ENCODE data around the gene GPC6.

GPC6 gene

GRCh38 chr13:94176561-94176960, 950.0 kb downstream of the GPC6 start:
- H3K27ac Mint-ChIP-seq: no peak overlapping the region
- no peaks in the 10 kb centered on the region for H3K36me3 Mint-ChIP-seq
- DNase-seq (ENCODE audit: low spot score in 2 of 2) (no peak), ATAC-seq (no peak)
- no peaks in the 10 kb centered on the region for H3K4me1 Mint-ChIP-seq
- no peak overlapping the region for H3K4me3 Mint-ChIP-seq
- no peaks in the 10 kb centered on the region for H3K9me3 Mint-ChIP-seq

GRCh38 chr13:94177041-94177440, 950.4 kb downstream of the GPC6 start:
- no peak overlapping the region for H3K27ac Mint-ChIP-seq
- no peak for DNase-seq (ENCODE audit: low spot score in 2 of 2)
- ATAC-seq: no peak
- no peaks in the 10 kb centered on the region for H3K9me3 Mint-ChIP-seq
- H3K36me3 Mint-ChIP-seq: no peaks in the 10 kb centered on the region
- H3K4me1 Mint-ChIP-seq: no peaks in the 10 kb centered on the region
- no peak overlapping the region for H3K4me3 Mint-ChIP-seq

GRCh38 chr13:94178625-94179244, 952.1 kb downstream of the GPC6 start:
- ATAC-seq: no peak
- Mint-ChIP-seq H3K9me3 (no peaks in the 10 kb centered on the region), H3K4me3 (no peak overlapping the region), H3K36me3 (no peaks in the 10 kb centered on the region), H3K27ac (no peak overlapping the region), H3K4me1 (no peaks in the 10 kb centered on the region)
- no peak for DNase-seq (ENCODE audit: low spot score in 2 of 2)

- no peak overlapping the region for H3K27ac Mint-ChIP-seq
- ATAC-seq (no peak), DNase-seq (ENCODE audit: low spot score in 2 of 2) (no peak)
- H3K4me1 Mint-ChIP-seq: no peaks in the 10 kb centered on the region
- no peaks in the 10 kb centered on the region for H3K36me3 Mint-ChIP-seq
- no peaks in the 10 kb centered on the region for H3K9me3 Mint-ChIP-seq
- no peak overlapping the region for H3K4me3 Mint-ChIP-seq
Measured at GRCh38 chr13:94181461-94182107, 955.0 kb downstream of the GPC6 start.

DNA sequence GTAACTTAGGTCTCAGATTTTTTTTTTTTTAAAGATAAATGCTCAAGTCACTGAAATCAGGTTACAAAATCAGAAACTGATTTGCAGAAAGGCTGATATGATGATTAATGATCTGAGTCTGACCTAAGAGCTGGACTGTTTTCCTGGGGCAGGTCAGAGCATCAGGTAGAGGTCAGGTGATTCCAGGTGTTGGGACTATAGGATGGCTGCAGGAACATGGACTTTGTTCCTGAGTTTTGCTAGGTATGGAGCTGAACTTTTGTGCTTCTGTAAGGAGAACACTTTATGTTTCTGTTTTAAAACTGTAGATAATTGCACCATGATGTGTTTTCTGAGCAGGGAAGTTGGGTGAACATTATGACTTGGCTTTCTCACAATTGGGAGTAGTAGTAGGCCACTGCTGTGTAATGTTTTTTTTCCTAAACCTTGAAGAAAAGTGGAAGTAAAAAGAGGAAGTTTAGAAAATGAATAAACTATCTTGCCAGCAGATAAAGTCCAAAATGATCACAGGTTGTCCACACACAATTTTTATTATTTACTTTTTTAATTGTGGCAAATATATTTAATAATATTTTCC, 955.7 kb downstream of the GPC6 start:
- no peaks in the 10 kb centered on the region for H3K9me3 Mint-ChIP-seq
- ATAC-seq (no peak), DNase-seq (ENCODE audit: low spot score in 2 of 2) (no peak)
- H3K27ac Mint-ChIP-seq: no peak overlapping the region
- no peaks in the 10 kb centered on the region for H3K36me3 Mint-ChIP-seq
- no peak overlapping the region for H3K4me3 Mint-ChIP-seq
- no peaks in the 10 kb centered on the region for H3K4me1 Mint-ChIP-seq

- ATAC-seq (no peak), DNase-seq (ENCODE audit: low spot score in 2 of 2) (no peak)
Measured at GRCh38 chr13:94186470-94186869, 959.9 kb downstream of the GPC6 start.

DNA sequence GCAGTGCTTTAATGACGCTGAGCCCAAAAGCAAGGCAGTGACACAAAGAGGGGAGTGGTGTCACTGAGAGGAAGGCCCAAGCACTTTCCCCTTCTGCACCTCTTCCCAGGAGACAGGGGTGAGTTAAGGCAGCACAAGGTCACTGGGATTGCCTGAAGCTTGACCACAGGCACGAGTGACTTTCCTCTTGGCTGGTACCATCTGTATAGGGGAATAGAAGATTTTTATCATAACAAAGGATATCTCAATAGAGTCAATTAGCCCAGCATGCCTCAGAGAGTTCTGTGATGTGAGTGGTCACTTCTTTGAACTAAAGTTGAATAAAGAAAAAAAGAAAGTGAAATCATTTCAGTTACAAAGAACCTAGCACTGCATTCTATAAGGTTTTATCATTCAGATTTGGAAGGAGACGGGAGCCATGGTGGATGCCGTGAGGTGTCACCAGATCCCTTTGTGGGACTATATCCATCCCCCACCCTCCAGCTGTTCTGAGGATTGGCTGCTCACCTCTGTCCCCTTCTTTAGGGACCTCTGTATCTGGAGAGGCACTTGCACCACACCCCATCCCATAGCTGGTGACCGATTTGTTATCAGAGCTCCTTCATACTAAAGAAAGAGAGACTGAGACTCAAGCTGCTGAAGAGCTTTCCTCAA, 961.7 kb downstream of the GPC6 start:
- ATAC-seq (no peak), DNase-seq (ENCODE audit: low spot score in 2 of 2) (no peak)
- no peaks in the 10 kb centered on the region for H3K36me3 Mint-ChIP-seq
- H3K4me1 Mint-ChIP-seq: no peaks in the 10 kb centered on the region
- H3K4me3 Mint-ChIP-seq: no peak overlapping the region
- no peak overlapping the region for H3K27ac Mint-ChIP-seq
- no peaks in the 10 kb centered on the region for H3K9me3 Mint-ChIP-seq

More at GRCh38 chr13:94186470-94186869, 959.9 kb downstream of the GPC6 start:
- Mint-ChIP-seq H3K36me3 (no peaks in the 10 kb centered on the region), H3K4me3 (no peak overlapping the region), H3K9me3 (no peaks in the 10 kb centered on the region), H3K4me1 (no peaks in the 10 kb centered on the region), H3K27ac (no peak overlapping the region)

- DNase-seq (ENCODE audit: low spot score in 2 of 2) (peak in 1 of 2 donors; percentile 53), ATAC-seq (peak; percentile 36)
- Mint-ChIP-seq H3K4me3 (no peak overlapping the region), H3K4me1 (no peaks in the 10 kb centered on the region), H3K36me3 (no peaks in the 10 kb centered on the region), H3K27ac (no peak overlapping the region), H3K9me3 (no peaks in the 10 kb centered on the region)
Measured at GRCh38 chr13:94192431-94192975, 965.9 kb downstream of the GPC6 start.

GRCh38 chr13:94195715-94196114, 969.1 kb downstream of the GPC6 start:
- H3K36me3 Mint-ChIP-seq: no peaks in the 10 kb centered on the region
- DNase-seq (ENCODE audit: low spot score in 2 of 2) (no peak), ATAC-seq (no peak)
- H3K27ac Mint-ChIP-seq: no peak overlapping the region
- H3K4me1 Mint-ChIP-seq: no peaks in the 10 kb centered on the region
- H3K4me3 Mint-ChIP-seq: no peak overlapping the region
- H3K9me3 Mint-ChIP-seq: no peaks in the 10 kb centered on the region

- Mint-ChIP-seq H3K27ac (no peak overlapping the region), H3K36me3 (no peaks in the 10 kb centered on the region), H3K4me3 (no peak overlapping the region), H3K9me3 (no peaks in the 10 kb centered on the region), H3K4me1 (no peaks in the 10 kb centered on the region)
- ATAC-seq (no peak), DNase-seq (ENCODE audit: low spot score in 2 of 2) (no peak)
Measured at GRCh38 chr13:94196413-94196812, 969.8 kb downstream of the GPC6 start.

- Mint-ChIP-seq H3K4me3 (no peak overlapping the region), H3K4me1 (no peaks in the 10 kb centered on the region), H3K9me3 (no peaks in the 10 kb centered on the region), H3K36me3 (no peaks in the 10 kb centered on the region), H3K27ac (no peak overlapping the region)
- DNase-seq (ENCODE audit: low spot score in 2 of 2): no peak
- ATAC-seq: no peak
Measured at GRCh38 chr13:94198681-94199080, 972.1 kb downstream of the GPC6 start.

- no peak for DNase-seq (ENCODE audit: low spot score in 2 of 2)
- no peaks in the 10 kb centered on the region for H3K36me3 Mint-ChIP-seq
- H3K27ac Mint-ChIP-seq: no peak overlapping the region
- ATAC-seq: no peak
- no peak overlapping the region for H3K4me3 Mint-ChIP-seq
- H3K9me3 Mint-ChIP-seq: no peaks in the 10 kb centered on the region
- H3K4me1 Mint-ChIP-seq: no peaks in the 10 kb centered on the region
Measured at GRCh38 chr13:94199135-94199534, 972.5 kb downstream of the GPC6 start.

DNA sequence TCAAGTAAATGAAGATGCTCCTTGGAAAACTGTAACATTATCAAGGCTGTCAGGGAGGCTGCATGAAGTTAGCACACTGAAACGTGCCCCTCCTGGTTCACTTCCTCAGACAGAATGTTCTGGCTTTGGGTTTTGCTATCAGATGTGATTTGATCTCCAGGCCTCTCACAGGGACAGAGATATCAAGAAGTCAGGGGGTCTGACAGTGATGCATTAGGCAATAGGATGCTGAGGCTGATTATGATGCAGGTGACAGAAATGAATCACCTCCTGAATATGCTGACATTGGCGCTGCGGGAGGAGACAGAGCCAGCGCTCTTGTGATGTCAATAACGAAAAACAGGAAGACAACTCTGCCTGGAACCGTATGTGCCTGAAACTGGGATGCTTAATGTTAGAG, 974.4 kb downstream of the GPC6 start:
- ATAC-seq (no peak), DNase-seq (ENCODE audit: low spot score in 2 of 2) (no peak)
- no peak overlapping the region for H3K4me3 Mint-ChIP-seq
- no peaks in the 10 kb centered on the region for H3K4me1 Mint-ChIP-seq
- H3K36me3 Mint-ChIP-seq: no peaks in the 10 kb centered on the region
- no peak overlapping the region for H3K27ac Mint-ChIP-seq
- no peaks in the 10 kb centered on the region for H3K9me3 Mint-ChIP-seq

GRCh38 chr13:94204163-94204562, 977.6 kb downstream of the GPC6 start:
- no peak for DNase-seq (ENCODE audit: low spot score in 2 of 2)
- no peaks in the 10 kb centered on the region for H3K36me3 Mint-ChIP-seq
- H3K9me3 Mint-ChIP-seq: no peaks in the 10 kb centered on the region
- H3K4me3 Mint-ChIP-seq: no peak overlapping the region
- ATAC-seq: no peak
- H3K27ac Mint-ChIP-seq: no peak overlapping the region
- H3K4me1 Mint-ChIP-seq: no peaks in the 10 kb centered on the region

DNA sequence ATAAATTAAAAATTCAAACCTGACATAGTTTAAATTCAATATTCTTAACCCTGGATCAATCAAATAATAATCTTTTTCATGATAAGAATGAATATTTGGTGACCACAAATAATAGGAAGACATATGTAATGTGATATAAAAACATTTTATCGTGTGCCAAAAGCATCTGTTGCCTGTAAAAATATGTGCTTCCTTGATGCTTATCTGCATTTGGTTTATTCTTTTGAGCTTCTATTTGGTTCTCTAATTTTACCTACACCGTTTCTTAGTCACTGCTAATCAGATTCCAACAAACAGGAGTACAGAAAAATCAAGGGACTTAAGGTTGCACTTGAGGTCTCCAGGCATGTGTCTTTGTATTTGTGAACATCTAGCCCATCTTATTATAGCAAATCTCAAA, 978.3 kb downstream of the GPC6 start:
- Mint-ChIP-seq H3K4me1 (no peaks in the 10 kb centered on the region), H3K4me3 (no peak overlapping the region), H3K9me3 (no peaks in the 10 kb centered on the region), H3K36me3 (no peaks in the 10 kb centered on the region), H3K27ac (no peak overlapping the region)
- no peak for DNase-seq (ENCODE audit: low spot score in 2 of 2)
- ATAC-seq: no peak

DNA sequence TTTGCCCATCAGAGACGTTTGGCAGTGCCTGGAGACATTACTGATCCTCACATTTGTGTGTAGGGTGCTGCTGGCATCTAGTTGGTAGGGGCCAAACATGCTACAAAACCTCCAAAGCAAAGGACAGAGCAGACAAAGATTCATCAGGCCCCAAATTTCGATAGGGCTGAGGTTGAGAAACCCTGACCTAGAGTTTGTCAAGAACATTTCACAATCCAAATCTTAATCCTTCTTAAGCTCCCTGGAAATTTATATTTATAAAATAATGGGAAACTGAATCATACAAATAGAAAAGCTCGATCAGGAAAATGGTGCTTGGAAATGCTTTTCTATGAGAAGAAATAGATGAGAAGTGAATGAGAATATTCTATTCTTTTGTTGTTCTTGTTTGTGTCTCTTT, 979.3 kb downstream of the GPC6 start:
- no peak overlapping the region for H3K4me3 Mint-ChIP-seq

More for the DNA sequence above, 979.3 kb downstream of the GPC6 start:
- ATAC-seq: no peak
- DNase-seq (ENCODE audit: low spot score in 2 of 2): no peak
- no peaks in the 10 kb centered on the region for H3K36me3 Mint-ChIP-seq
- H3K4me1 Mint-ChIP-seq: no peaks in the 10 kb centered on the region
- no peak overlapping the region for H3K27ac Mint-ChIP-seq
- H3K9me3 Mint-ChIP-seq: no peaks in the 10 kb centered on the region
